HFF-Myc (cell line): ENCODE results near the gene TEX36.
A peak's percentile ranks its signal among the peaks of the same experiment; 100 is the strongest.
"Not testable (repeated sequence)": the region's sequence is repeated elsewhere in the genome, so short reads cannot be mapped to it uniquely, and the experiment has no call there.

ENCODE experiments used
- DNase-seq: peaks from one replicate; pipeline ENCODE4 v3.0.0-alpha.2; 2011; ENCODE audit warnings: low read depth; ENCODE audit errors: extremely low read depth
- H3K4me3 ChIP-seq: replicated peaks from 2 replicates; pipeline ENCODE4 v1.5.1; 2011; ENCODE audit warnings: low read depth, mild to moderate bottlenecking, control low read depth, low read length
- CTCF ChIP-seq: IDR thresholded peaks from 2 replicates; pipeline ENCODE4 v1.5.1; 2012; ENCODE audit warnings: mild to moderate bottlenecking, low read depth, low read length, control low read depth; ENCODE audit errors: missing control alignments

Gene TEX36

GRCh38 chr10:125700355-125700911 lies 17.5 kb upstream of the TEX36 start:
- TF ChIP-seq CTCF: peak; percentile 6
- no peak for DNase-seq

DNA sequence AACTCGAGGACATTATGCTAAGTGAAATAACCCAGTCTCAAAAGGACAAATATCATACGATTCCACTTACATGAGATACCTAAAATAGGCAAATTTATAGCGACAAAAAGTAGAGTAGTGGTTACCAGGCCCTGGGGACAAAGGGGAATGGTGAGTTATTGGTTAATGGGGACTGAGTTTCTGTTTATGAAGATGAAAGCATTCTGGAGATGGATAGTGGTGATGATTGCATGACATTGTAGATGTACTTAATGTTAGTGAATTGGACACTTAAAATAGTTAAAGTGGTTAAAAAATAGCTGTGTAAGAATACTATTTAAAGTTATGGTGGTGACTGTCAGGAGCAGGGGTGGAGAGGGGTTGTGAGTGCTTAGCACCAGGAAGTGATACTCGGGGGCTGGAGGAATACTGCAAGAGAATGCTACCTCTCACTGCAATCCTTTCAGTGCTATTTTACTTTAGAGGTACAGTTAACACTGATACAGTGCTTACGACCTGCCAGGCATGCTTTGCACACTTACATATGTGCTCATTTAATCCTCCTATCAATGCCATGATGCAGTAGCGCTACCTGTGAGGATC lies 16.7 kb upstream of the TEX36 start:
- H3K4me3 ChIP-seq: no peak overlapping the region
- no peak for TF ChIP-seq CTCF
- no peak for DNase-seq

More at GRCh38 chr10:125700355-125700911, 17.5 kb upstream of the TEX36 start:
- H3K4me3 ChIP-seq: no peak overlapping the region

GRCh38 chr10:125698481-125698998 lies 15.6 kb upstream of the TEX36 start:
- TF ChIP-seq CTCF: no peak
- no peak for DNase-seq

GRCh38 chr10:125696884-125697283 lies 13.9 kb upstream of the TEX36 start:
- DNase-seq, H3K4me3 ChIP-seq: not testable (repeated sequence)

More at GRCh38 chr10:125698481-125698998, 15.6 kb upstream of the TEX36 start:
- H3K4me3 ChIP-seq: no peak overlapping the region

GRCh38 chr10:125694883-125695282 lies 11.9 kb upstream of the TEX36 start:
- DNase-seq: no peak
- TF ChIP-seq CTCF: no peak
- H3K4me3 ChIP-seq: no peak overlapping the region

DNA sequence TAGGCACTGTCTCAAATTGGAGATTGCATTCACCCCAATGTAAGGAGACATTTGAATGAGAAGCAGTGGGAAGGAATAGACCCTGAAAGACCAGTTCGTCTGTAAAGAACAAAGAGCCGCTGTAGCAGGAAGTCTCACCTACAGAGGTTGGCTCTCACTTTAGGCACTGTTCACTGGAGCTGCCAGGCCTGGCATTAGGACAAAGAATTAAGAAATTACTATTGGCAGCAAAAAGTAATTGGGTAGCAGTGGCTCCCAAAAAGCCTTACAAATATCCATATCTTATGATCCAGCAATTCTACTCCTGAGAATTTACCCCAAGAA lies 10.5 kb upstream of the TEX36 start:
- no peak overlapping the region for H3K4me3 ChIP-seq
- no peak for TF ChIP-seq CTCF
- DNase-seq: no peak

DNA sequence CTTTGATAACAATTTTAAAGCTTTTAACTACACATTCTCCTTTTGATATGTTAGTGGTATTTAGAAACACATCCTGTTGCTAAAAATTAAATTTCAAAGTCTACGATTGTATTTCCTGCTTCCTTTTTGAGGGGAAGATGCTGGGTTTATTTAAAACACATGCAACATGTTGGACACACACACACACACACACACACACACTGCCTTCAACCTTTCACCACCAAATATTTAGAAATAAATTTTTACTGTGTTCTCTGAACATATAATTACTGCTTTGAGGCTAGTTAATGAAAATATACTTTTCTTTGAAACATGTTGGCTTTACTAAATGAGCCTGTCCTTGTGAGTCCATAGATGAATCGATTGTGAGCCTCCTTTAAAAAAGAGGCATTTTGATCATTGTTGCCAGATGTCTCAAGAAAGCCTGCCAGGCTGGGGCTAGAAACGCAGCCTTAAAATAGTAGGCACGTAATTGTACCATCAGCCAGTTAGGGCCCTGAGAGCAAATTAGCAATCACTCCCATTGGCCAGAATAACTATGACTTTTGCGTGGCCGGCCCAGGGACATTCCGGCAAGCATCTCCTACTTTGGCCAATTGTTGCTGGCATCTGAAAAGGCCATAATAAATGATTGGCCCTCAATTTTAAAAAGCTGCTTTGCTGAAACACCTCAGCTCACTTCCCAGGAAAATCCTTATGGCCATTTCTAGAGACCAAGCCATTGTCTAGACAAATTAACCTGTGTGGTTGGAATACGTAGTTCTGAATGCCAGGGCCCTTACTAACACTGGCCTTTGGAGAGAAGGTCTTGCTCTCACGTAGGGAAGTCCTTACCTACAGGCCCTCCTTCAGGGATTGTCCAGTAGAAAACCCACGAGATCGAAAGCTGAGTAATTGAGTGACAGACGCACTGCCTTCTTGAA lies 9.9 kb upstream of the TEX36 start:
- H3K4me3 ChIP-seq: no peak overlapping the region
- DNase-seq: peak; percentile 88
- TF ChIP-seq CTCF: no peak
